ENCODE data around the gene ABCB9.

Gene ABCB9

GRCh38 chr12:122994781-122995502 lies 28.7 kb upstream of the ABCB9 start:
- DNase-seq: no peak

- no peak for DNase-seq
Measured at GRCh38 chr12:122994140-122994675, 27.9 kb upstream of the ABCB9 start.

DNA sequence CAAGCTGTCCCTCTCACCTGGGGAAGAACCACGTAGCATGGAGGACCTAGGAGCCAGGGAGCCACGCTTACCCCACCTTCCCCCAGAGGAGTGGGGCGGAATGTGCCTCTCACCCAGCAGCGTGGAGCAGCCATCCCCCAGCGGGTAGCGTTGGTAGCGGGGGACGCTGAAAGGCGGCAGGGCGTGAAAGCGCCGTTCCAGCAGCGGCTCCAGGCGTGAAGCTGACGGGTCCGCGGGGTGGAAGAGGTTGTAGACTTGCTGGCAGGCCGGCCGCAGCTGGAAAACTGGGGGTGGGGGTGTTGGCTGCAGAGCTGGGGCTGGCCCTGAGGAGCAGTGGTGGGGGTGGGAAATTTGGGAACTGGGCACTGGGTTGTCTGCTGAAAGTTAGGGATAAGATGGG lies 26.1 kb upstream of the ABCB9 start:
- DNase-seq: no peak

GRCh38 chr12:122991623-122992275 lies 25.5 kb upstream of the ABCB9 start:
- DNase-seq: no peak

GRCh38 chr12:122990961-122991622 lies 24.8 kb upstream of the ABCB9 start:
- DNase-seq: no peak

DNA sequence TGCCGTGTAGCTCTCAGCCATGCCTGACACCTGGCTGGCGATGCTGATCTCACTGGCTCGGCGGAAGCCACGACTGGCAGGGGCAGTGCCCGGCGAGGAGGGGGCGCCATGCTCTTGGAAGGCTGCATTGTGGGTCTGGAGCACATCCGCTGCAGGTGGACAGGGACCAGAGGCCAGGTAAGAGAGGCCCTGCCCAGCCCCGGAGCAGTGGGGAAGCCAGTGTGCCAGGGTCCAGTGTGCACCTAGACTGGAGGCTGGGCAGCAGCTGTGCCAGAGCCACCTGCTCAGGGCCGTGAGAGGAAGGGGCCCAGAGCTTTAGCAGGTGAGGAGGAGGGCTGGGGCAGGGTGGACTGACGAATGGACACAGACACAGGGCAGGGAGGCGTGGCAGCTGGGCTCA lies 24.3 kb upstream of the ABCB9 start:
- no peak for DNase-seq

DNA sequence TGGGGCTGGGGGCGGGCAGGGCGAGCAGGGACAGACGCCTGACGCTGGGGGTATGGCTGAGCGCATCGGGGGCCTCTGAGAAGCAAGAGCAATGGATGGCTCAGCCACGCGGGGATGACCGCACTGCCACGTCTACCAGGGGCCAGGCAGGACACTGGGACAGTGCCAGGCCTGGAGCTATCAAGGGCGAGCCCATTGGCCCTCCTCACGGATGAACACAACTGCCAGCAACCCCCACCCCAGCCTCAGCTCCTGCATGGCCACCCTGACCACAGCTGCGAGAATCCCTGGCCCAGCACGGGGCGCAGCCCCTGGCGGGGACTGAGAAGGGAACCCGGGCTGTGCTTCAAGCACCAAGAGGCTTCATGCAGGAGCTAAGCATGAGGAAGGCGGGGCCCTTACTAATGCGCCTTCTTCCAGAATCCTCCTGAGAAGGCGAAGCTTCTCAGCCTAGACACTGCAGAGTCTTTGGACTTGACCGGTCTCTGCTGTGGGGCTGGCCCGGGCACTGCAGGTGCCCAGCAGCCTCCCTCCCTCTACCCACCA lies 23.7 kb upstream of the ABCB9 start:
- DNase-seq: no peak

DNA sequence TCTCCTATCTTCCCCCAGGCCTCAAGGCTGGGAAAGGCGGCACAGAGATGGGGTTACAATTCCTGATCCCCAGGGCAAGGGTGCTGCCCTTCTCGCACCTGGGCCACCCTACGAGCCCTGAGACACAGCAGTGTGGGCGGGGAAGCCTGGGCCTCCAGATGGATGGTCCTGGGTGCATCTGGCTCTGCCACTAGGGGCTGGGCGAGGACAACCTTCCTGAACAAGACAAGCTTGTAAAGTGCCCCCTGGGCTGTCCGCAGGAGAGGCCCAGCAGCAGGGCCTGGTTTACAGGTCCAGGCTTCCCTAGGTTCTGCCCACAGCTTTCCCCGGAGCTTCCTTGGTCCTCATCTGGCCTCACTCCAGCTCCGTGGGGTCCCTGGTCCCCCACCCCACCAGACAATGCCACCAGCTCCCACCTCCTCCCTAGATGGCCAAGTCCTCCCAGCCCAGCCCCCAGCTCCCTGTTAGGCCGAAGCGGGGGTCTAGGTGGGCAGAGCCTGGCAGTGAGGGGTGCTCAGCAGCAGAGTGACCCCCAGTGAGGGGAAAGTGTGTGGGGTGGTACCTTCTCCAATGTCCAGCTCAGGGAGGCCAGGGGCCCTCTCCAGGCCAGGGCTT lies 23.1 kb upstream of the ABCB9 start:
- DNase-seq: no peak

GRCh38 chr12:122988612-122989212 lies 22.4 kb upstream of the ABCB9 start:
- no peak for DNase-seq

- no peak for DNase-seq
Measured at GRCh38 chr12:122988036-122988435, 21.8 kb upstream of the ABCB9 start.

GRCh38 chr12:122987086-122987951 lies 21.1 kb upstream of the ABCB9 start:
- no peak for DNase-seq

DNA sequence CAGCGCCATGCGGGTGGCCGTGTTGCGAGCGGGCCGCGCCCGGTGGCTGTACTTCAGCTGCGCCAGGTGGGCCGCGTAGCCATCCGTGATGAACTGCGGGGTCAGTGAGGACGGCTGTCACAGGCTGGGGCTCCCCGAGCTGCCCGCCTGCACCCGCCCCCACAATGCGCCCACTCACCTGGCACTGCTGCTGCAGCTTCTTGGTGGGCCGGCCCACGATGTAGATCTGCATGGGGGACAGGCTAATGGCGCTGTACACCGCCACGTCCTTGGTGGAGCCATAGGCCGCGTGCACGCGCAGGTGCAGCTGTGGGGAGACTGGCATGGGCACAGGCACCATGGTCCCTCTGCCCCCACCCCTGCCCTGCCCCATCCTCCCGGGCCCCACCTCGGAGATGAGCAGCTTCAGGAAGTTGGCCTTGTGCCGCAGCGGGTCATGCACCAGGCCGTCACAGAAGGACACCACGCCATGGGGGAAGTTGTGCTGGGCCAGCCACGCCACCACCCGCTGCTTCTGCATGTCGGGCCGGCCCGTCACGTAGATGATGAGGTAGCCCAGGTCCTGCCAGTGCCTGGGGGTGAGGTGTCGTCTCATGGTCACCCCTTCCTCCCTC lies 20.1 kb upstream of the ABCB9 start:
- no peak for DNase-seq

DNA sequence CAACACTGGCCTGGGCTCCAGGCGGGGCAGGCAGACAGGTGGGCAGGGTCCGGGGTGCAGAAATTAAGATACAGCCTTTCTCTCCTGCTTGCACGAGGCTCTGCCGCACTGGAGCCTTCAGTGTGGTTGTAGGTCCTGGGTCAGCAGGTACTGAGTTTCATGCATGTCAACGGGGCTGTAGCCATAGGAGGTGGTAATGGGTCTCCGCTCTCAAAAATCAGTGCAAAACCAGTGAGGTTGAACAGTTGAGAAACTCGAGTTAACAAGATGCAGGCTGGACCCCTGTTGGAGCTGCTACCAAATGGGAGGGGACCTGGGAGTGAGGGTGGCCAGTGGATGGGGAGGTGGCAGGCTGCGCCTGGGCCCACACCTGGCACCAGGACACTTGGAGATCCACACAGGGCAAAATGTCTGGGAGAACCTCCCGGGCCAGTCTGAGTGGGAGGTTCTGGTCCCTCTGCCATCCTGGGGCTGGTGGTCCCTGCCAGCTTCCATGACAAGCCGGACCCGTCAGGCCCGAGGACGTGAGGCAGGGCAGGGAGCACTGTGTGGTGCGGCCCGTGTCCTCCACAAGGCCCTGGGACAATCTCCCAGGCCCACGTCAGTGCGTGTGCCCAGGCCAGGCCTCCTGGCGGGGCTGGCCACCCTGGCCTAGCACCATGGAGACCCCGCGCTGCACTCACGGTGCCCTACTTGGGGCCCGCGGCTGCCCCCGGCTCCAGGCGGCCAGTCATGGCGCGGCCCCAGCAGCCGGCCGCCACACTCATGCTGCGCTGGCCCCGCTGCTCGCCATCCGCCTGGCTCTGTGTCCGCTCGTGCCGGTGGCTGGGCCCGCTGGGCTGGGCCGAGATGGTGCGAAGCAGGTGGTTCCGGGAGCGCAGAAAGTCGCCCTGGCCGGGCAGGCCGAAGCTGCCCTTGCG lies 19.3 kb upstream of the ABCB9 start:
- no peak for DNase-seq

- DNase-seq: no peak
Measured at GRCh38 chr12:122984612-122985337, 18.5 kb upstream of the ABCB9 start.

- DNase-seq: no peak
Measured at GRCh38 chr12:122983789-122984515, 17.7 kb upstream of the ABCB9 start.

GRCh38 chr12:122982963-122983788 lies 16.9 kb upstream of the ABCB9 start:
- no peak for DNase-seq

GRCh38 chr12:122982477-122982815 lies 16.2 kb upstream of the ABCB9 start:
- DNase-seq: no peak
